NCI-H774 (cell line): ENCODE results near the gene PCSK7.
"Not testable (repeated sequence)": the region's sequence is repeated elsewhere in the genome, so short reads cannot be mapped to it uniquely, and the experiment has no call there.

Experiments
- DNase-seq: peaks from one replicate; lab custom pipeline; 2025; lab: John Stamatoyannopoulos, UW

Gene PCSK7

DNA sequence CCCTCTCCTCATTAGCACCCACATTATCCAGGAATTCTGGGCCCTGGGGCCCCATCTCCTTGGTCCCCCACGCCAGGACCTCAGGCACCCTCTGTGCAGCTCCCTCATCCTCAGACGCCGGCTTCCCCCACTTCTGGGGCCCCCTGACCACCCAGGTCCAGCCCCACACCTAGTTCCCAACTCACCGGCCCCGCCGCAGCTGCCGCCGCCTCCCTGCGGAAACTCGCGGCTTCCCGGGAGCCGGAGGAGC lies at the start of gene PCSK7:
Gene PCSK7 (minus strand): TSS at position 232 of the 250 bp plus-strand sequence. CDS start 2,229 bp downstream, outside the sequence.
- DNase-seq, result no peak

GRCh38 chr11:117281159-117281558 lies 49.3 kb upstream of the PCSK7 start:
- DNase-seq, result no peak

GRCh38 chr11:117279711-117280376 lies 48.0 kb upstream of the PCSK7 start:
- DNase-seq, result no peak

DNA sequence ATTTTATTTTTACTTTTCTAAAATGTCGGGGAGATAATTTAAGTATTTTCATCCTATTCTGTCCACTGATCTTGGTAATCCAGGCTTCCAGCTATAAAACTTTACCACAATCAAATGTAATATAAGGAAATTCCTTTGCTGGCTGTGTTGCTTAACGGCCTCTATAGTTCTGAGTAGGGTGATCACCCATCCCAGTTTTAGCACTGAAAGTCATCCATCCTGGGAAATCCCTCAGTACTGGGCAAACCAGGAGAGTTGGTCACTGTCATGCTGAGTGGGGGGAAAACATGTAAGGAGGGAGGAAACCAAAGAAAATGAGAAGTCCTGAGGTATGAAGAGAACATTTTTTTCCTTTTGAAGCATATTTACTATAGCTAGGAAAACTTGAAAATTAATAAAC lies 46.5 kb upstream of the PCSK7 start:
- DNase-seq, result no peak

DNA sequence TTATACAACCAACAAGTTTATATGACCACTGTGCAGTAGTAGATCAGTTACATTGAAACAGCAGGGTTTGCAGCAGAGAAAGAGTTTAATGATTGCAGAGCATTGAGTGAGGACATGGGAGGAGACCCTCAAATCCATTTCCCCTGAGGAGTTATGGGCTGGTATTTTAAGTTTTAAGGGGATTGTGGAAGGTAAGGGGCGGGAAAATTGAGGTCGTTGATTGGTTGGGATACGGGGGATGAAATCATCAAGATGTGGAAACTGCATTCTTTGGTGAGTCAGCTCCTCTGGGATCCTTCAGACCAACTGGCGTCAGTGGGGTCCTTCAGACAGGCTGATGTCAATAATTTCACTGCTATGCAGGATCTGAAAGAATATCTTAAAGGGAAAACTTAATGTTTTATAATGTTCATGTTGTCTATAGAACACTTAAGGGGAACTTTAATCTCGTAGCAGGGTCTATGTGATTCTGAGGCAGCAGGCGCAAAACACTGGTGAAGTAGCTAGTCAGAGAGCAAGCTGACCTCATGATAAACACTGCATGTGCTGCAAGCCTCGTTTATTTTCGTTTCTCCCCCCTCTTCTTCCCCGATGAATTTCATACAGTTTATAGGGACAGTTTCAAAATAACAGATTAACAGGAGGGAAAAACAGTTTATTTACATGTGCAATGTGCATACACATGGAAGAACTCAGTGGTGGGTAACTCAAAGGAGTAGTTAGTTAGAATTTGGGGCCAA lies 41.8 kb upstream of the PCSK7 start:
- no peak for DNase-seq

DNA sequence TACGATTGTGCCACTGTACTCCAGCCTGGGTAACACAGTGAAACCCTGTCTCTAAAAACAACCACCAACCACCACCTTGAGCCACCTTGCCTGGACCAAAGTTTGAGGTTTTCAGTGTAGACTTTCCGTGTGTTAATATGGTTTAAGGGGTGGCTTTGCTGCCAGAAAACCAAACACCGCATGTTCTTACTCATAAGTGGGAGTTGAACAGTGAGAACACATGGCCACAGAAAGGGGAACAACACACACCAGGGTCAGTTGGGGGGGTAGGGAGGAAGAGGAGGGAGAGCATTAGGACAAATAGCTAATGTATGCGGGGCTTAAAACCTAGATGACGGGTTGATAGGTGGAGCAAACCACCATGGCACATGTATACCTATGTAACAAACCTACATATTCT lies 40.3 kb upstream of the PCSK7 start:
- DNase-seq, result not testable (repeated sequence)

GRCh38 chr11:117271208-117271607 lies 39.3 kb upstream of the PCSK7 start:
- DNase-seq, result no peak

DNA sequence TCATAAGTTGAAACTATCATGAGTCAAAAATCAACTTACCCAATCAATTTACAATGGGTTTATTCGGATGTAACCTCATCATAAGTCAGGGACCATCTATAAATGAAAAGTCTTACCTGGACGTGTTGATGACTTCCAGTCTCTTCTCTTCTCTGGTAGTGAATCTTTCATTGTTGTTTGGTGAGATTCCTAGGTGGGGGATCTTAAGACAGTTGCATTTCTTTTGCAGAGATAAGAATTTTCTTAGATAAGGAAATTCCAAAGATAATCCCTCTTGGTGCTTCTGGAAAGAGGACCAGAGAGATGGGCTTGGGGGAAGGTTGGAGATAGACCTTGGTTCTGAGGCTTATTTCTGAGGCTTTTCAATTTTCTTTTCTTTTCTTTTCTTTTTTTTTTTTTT lies 38.0 kb upstream of the PCSK7 start:
- DNase-seq, result no peak

DNA sequence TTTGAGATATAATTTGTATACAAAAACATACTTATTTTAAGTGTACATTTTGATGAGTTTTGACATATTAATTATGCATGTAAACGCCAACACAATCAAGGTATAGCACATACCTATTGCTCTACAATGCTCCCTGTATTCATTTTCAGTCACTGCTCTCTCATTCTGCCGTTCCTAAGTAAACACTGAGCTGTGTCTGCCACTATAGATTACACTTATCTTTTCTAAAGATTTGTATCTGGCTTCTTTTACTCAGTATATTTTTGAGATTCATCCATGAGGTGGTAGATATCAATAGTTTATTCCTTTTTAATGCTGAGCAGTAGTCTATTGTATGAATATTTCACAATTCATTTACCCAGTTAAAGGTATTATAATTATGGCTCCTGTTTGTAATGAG lies 33.9 kb upstream of the PCSK7 start:
- no peak for DNase-seq

- DNase-seq, result not testable (repeated sequence)
These were observed 32.9 kb upstream of the PCSK7 start for GRCh38 chr11:117264624-117265323.

DNA sequence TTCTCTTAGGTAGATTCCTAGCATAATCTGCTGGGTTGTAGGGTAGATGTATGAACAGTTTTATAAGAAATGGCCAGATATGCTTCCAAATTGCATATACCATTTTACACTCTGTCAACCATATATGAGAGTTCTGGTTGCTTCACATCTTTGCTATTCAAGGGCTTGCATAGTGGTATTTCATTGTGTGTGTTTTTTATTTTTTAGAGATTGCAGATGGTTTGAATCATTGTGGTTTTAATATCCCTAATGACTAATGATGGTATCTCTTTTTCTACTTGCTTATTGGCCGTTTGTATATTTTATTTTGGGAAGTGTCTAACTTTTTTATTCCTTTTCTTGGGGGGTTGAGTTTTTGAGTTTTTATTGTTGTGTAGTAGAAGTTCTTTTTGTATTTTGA lies 27.5 kb upstream of the PCSK7 start:
- DNase-seq, result no peak

GRCh38 chr11:117258576-117258975 lies 26.7 kb upstream of the PCSK7 start:
- DNase-seq, result no peak

DNA sequence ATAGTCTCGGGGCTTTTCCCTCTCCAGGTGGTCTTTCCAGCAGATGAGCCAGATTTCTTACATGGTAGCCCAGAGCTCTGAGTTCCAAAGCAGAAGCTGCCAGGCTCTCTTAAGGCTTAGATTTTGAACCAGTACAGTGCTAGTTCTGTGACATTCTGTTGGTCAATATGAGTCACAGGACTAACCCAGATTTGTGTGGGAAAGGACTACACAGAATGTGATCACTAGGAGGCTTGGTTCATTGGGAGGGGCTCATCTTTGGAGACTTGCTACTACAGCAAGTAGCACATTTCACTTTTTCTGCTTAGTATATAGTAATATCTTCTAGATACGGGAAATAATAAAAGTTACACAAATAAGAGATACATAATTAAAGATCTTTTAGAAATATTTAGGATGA lies 24.7 kb upstream of the PCSK7 start:
- no peak for DNase-seq

GRCh38 chr11:117255966-117256365 lies 24.1 kb upstream of the PCSK7 start:
- DNase-seq, result no peak

DNA sequence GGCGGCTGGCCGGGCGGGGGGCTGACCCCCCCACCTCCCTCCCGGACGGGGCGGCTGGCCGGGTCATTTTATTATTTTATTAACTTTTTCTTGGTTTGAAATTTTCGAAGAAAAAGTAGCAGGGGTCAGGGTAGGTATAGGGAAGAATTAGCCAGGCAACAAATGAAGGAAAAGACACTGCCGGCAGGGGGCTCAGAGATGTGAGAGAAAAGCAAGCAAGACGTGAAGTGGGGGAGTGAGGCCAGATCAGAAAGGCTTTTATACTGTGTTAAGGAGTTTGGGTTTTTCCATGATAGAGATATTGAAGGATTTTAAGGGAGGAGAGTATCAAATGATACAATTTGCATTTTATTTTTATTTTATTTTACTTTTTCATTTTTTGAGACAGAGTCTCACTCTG lies 19.6 kb upstream of the PCSK7 start:
- no peak for DNase-seq

- no peak for DNase-seq
These were observed 17.7 kb upstream of the PCSK7 start for GRCh38 chr11:117249571-117249970.

DNA sequence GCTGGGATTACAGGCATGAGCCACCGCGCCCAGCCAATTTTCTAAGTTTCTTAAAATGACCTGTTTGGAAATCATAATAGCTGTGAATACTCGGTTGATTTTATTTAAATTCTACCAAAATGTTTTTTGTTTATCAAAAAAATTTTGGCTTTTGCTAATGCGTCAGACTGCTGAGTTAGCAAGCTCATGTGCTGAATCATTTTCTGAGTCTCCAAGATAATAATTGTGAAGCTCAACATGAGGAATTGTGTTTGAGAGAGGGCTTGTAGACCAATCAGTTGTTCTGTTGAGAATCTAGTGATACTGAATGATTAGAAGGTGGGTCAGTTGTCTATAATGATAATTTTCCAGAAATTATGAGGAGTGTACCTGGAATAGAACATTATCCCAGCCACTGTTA lies 16.5 kb upstream of the PCSK7 start:
- no peak for DNase-seq

DNA sequence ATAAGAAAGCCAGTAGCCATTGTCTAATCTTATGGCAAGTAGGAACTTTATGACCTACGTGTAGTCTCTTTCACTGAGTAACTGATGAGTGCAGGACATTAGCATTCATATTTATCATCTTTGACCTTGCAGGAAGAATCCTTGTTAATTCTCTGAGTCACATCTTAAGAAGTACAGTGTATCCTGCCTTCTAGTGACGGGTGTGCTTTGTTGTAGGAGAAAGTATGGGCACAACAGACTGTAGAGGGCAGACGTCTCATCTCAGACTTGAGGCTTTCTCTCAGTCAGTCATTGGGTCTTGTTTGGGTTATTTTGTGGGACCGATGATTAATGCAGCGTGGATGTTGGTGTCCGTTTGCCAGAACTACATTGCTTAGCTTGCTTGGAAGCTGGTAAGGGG lies 7.4 kb upstream of the PCSK7 start:
- no peak for DNase-seq

DNA sequence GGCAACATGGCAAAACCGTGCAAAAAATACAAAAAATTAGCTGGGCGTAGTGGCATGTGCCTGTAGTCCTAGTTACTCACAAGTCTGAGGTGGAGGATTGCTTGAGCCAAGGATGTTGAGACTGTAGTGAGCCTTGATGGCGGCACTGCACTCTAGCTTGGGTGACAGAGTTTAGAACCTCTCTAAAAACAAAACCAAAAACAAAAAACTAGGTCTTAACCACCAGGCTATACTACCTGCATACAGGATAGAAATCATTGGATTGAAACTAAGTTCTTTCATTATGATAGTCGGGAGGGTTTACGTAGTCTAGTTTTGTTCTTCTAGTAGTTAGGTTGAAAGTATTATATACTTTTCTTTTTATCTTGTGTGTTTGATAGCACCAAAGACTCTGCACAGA lies 6.3 kb upstream of the PCSK7 start:
- DNase-seq, result no peak

DNA sequence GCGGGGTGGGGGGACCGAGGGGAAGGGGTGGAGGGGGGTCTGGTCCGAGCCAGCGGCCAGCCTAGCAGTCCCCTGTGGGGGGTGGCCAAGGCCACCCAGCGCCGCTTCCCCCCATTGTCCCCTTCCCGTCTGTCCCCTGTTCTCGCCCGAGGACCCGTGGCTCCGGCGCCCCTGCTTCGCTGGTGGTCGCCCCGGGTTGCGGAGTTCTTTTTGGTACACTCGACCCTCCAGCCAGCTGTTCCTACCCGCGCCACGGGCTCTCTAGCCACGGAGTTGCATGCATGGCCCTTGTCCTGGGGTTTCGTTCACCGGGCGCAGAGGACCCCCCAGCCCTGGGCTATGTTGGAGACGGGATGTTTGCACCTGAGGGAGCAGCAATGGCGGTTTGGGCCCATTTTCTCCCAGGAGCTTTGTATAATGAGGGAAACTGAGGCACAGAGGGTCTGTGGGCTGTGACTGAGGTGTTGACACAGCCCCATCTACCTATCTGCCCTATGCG lies 1.1 kb upstream of the PCSK7 start:
- no peak for DNase-seq

- peak; percentile 88 for DNase-seq
These were observed 412 bp upstream of the PCSK7 start, which contains the start of gene RNF214 for GRCh38 chr11:117232092-117232878. Gene RNF214, plus strand, starts transcription at chr11:117232671. Its CDS starts 1,602 bp downstream, at chr11:117234273.
